GM21723 (cell line): ENCODE data around the gene CCNC.

Experiments used
- ATAC-seq: cut with Tn5 transposase; IDR thresholded peaks from one replicate; pipeline ENCODE4 v1.9.1; 2021; ENCODE audit warnings: mild to moderate bottlenecking, moderate library complexity; ENCODE audit not compliant: unreplicated experiment

CCNC gene

DNA sequence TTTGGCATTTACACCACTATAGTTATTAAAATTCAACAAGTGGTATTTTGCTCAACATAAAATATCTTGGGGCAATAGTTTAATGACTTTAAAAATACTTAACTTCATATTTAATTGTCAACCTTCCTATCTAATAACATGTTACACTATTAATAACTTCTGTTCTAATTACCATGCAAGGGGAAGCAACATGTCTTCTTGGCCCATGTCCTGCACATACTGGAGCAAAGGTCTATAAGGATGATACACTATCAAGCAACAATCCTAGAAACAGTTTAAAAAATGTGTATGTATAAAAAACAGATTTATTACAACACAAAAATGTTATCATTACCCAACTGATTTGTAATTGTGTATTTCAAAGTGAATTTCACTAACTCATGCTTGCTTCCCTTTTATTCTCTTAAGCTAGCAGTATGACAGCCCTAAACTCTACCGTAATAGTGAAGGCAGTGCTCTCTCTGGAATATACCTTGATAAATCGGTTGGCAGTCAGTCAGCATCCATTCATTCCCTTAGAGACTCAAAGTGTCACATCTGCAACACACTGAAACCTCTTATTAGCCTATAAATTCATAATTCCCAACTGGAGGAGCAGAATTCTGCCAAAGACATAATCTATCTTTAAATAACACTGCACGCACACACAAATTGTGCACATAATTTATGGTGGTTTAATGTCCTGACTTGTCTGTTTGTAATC is 18.3 kb downstream of the CCNC start:
- ATAC-seq = no peak

DNA sequence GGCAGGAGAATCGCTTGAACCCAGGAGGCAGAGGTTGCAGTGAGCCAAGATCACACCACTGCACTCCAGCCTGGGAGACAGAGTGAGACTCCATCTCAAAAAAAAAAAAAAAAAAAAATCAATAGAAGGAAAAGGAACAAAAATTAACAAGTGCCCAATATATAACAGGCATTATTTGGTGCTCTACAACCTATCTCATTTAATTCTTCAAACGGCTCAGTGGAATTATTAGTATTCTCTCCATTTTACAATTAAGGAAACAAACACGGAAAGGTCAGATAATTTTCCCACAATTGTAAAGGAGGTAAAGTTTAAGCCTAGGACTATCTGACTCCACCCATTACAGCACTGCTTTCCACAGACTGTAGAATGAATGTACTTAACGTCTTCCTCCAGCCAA is 19.8 kb downstream of the CCNC start:
- no peak for ATAC-seq

DNA sequence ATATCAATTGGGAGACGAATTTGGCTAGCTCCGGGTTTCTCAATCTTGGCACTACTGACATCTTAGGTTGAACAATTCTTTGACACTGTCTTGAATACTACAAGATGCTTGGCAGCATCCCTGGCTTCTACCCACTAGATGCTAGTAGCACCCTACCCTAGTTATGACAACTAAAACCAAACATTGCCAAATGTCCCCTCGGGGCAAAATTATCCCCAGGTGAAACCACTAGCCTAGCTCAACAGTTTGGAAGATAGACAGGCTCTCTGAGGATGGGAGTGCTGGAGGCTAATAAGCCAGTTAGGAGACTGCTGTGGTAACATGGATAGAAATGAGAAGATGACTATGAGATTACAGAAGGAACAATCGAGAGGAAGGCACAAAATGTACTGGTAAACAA is 20.9 kb downstream of the CCNC start:
- ATAC-seq = no peak

DNA sequence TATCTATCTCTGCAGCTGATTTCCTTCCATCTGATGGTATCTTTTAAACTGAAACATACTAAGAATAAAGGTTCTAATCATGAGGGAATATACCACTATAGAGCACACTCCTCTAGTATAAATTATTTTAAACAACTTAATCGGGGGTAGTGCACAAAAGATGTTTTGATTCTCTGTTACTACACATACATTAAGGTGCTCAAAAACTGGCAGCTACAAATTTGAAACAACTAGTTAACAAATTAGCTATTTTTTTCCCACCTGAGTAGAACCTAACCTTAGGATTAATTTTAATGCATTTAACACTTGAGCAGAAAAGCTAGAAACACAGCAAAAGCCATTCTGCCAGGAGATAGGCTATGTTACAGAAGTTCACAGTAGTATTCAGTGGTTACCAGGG is 23.0 kb downstream of the CCNC start:
- no peak for ATAC-seq

DNA sequence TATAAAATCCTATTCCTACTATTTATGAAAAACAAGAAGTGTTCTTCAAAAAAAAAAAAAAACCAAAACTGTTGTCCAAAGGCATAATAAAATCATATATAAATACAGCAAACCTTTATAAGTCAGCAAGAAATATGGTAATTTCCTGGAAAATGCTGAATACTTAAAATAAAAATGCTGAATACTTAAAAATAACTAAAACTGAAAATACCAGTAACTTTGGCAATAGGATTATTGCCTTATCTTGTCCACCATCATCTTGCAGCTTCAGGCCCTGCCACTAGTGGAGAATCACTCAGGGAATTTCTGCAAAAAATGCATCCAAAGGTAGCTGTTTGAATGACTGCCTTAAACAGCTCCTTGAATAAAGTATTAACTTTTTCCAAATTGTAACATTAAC is 24.5 kb downstream of the CCNC start:
- ATAC-seq = no peak

DNA sequence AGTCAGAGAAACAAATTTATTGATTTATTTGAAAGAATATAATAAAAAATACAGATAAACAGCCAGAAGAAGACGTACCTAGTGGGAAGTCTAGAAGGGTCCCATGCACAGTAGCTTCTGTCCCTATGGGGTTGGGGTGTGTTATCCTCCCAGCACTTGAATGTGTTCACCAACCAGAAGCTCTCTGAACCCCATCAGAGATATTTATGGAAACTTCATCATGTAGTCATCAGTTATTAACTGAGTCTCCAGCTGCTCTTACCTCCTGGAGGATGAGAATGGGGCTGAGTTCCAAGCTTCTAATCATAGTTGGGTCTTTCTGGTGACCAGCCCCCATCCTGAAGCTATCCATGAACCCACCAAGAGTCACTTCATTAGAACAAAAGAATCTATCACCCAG is 37.8 kb downstream of the CCNC start:
- no peak for ATAC-seq

DNA sequence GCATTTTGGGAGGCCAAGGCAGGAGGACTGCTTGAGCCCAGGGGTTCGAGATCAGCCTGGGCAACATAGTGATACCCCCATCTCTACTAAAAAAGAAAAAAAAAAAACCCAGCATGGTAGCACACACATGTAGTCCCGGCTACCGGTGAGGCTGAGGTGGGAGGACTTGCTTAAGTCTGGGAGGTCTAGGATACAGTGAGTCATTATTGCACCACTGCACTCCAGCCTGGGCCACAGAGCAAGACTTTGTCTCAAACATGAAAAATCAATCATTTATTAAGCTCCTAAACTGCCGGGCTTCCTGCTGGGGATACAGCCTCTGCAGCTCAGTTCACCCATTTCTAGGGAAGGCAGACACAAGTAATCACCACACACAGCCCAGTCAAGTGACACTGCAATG is 45.9 kb downstream of the CCNC start:
- ATAC-seq = no peak

DNA sequence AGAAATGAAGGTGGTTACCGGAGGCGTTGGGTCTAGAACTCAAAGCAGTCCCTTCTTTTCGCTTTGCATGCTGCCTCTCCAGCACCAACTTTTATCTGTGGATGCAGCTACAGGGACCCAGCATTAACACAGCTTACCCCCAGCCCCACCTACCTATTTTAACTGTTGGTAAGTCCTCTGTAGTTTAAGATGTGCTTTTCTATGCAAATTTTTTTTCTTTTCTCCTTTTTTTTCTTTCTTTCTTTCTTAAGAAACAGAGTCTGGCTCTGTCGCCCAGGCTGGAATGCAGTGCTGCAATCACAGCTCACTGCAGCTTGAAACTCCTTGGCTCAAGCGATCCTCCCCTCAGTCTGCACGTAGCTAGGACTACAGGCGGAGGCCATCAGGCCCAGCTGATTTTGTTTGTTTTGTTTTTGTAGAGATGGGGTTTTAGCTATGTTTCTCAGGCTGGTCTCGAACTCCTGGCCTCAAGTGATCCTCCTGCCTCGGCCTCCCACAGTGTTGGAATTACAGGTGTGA is 46.8 kb downstream of the CCNC start:
- ATAC-seq = peak; percentile 29

DNA sequence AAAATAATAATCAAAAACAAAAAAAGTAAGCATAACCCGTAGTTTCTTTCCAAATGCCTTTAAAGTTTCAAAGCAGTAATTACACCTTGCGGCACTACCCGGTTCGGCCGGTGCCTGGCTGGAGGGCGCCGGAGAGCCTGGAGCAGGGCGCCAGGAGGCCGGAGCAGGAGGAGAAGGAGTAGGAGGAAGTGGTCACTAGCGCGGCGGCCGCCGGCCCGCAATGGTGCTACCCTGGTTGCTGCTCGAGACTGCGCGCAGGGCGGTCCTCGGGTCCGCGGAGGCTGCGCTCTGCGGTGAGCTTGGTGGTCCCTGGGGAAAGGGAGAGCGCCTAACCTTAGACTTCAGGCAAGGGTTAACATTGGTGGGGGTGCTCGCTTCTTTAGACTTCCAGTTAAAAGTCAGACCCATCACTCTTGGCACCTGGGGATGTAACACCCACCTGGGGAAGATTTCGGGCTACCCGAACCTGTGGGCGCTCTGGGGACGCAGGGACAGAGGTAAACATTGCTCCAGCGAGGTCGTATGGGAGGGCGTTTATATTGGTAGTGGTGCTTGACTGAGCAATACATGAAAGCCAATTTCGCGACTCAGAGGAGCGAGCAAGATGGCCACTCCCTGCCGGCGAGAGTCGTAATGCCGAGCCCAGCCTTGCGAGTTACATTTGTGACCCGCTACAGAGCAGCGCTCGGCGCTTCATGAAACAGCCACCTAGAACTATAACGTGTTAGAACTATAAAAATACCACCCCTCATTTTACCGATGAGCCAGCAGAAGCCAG is 47.4 kb downstream of the CCNC start:
- peak; percentile 96 for ATAC-seq

DNA sequence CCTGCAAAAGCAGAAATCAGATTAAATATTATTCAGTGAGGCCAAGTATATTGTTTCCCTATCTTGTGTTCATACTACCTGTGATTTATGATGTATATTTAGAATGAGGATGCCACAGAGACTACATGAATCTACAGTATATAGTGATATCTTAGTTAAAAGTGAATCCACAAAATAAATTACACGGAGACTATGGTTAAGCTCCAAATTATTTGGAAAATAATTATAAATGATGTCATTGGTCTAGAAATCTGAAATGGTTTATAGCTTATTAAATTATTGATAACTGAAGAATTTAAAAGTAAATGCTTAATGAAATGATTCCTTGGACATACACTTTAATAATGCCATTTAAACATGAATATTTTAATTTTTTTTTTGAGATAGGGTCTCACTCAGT is 49.0 kb downstream of the CCNC start:
- no peak for ATAC-seq

DNA sequence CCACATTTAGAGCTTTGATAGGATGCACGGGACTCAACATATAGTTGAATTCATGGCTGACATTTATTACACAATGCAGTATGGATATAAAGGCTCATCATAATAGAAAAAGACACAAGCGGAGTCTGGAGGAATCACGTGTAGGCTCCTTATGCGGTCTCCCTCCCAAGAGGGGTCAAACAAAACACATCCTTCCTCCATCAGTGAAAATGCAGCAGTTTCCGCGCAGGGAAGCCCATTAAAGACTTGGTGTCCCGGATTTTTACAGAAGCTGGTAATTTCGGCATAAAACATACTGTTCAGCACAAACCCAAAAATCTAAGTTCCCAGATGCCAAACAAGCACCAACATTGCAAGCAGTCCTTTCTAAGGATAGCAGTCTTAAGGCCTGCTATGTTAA is 54.4 kb downstream of the CCNC start:
- ATAC-seq = no peak

DNA sequence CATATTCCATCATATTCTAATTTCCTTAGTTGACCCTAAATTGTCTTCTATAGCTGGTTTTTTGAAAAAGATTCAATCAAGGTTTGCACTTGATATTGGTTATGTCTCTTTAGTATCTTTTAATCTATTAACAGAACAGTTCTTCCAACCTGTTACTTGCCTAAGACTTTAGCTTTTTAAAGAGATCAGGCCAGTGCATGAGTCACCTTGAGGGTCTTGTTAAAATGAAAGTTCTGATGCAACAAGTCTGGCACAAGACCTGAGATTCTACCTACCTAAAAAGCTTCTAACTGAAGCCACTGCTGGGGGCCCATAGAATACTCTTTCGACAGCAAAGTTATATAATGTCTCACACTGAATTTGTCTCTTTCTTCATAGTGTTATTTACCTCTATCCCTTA is 56.4 kb downstream of the CCNC start:
- ATAC-seq = no peak

DNA sequence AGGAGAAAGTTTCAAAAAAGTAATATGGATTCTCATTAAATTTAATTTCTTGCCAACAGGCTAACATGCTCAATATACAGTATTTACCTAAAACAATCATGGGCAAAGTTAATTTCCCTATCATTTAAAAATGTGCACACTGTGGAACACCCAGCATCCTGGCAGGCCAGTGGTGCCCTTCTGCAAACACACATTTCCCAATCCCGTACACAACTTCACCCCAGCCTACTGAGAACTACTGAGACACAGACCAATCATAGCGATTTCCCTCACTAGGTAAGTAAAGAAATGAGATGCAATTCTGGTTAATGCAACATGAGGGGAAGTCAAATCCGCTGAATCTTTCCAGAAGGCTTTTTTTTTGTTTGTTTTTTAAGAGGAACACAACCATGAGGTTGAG is 60.8 kb downstream of the CCNC start:
- no peak for ATAC-seq

DNA sequence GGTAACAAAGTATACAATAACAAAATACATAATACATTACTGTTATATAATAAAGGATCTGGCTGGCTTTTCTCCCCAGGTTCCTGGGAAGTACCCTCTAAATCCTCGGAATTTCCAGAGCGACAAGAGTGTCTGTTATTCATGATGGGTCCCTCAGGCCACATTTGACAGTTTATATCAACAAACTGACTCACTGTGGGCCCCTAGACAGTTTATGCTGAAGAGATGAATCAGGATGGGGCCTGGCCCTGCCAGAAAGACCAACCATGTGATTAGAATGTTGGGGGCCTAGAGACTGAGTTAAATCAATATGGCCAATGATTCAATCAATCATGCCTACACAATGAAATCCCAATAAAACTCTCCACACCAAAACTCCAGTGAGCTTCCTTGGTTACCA is 66.7 kb downstream of the CCNC start:
- no peak for ATAC-seq

DNA sequence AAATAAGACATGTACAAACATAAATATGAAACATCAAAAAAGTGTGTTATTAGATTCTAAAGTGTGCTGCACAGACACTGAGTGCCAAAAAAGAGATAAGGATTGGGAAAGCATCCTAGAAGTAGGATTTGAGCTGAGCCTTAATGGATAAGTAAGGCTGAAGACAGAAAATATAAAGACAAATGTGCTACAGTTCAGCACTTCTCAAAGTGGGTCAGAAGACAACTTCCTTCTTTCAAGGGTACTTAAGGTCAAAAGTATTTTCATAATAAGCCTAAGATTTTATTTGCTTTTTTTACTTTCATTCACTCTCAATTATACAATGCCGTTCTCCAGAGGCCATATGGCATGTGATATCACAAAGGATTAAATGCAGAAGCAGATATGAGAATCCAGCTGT is 70.0 kb downstream of the CCNC start:
- no peak for ATAC-seq

DNA sequence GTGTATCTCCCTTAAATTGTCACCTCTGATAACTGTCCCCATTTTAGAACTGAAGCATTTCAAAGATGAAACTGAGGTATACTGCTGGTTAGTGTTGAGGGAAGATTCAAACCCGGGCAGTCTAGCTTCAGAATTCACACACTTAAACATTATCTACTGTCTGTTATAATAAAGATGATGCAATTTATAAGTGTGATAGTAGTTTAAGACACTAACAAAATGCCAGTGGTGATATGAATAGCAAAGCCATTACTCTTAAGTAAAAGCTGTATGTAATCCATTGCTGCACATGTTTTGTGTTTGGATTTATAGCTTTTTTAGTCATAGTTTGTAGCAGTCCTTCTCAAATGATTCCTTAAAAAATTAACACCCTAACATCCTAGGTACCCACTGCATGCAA is 73.0 kb downstream of the CCNC start:
- ATAC-seq = no peak
